K562 (cell line): ENCODE data around the gene GALM. TPM values are rescaled to one million over a fixed set of nuclear protein-coding genes. Genes with fewer than 3 reads are reported as not detected.

Experiments
- MNT ChIP-seq, 2 experiments: fragments of 450-650 bp; conservative IDR thresholded peaks; 2 replicates each; pipeline ENCODE4 v1.6.1; 2017; ENCODE audit warnings: mild to moderate bottlenecking in 2 of 2, moderate library complexity in 2 of 2
- TBL1XR1 ChIP-seq, 2 experiments: IDR thresholded peaks; 2 replicates each; pipeline ENCODE4 v1.6.1; 2012; ENCODE audit warnings: improper control_type of control experiment in 2 of 2, low read length in 2 of 2, mild to moderate bottlenecking in 1 of 2
- ZBTB11 ChIP-seq, 3 experiments: fragments of 200-800 bp in 1 of 3; fragments of 250-450 bp in 1 of 3; fragments of 450-650 bp in 1 of 3; sonication (Bioruptor Pico) in 1 of 3; sonication (Bioruptor generic) in 1 of 3; formaldehyde crosslinking in 1 of 3; IDR thresholded peaks; 2 replicates each; pipeline versions ENCODE4 v1.6.1 to v1.8.0; 2016 to 2022; ENCODE audit warnings: mild to moderate bottlenecking in 2 of 3, missing genetic modification characterization in 2 of 3, missing compliant biosample characterization in 1 of 3, moderate library complexity in 1 of 3
- ZZZ3 ChIP-seq: fragments of 450-650 bp; IDR thresholded peaks from 2 replicates; pipeline ENCODE4 v1.6.1; 2016; ENCODE audit warnings: antibody characterized with exemption, mild to moderate bottlenecking, moderate library complexity
- polyA plus RNA-seq, 8 experiments: library from polyadenylated mRNA; depleted of rRNA in 4 of 8; stranded (reverse) in 5 of 8; unstranded in 3 of 8; fragments of >200 nt; fragmentation: Nextera tagmentation in 2 of 8; fragmentation: Illumina TruSeq in 1 of 8; extraction: Ambion mirVana in 2 of 8; extraction: Trizol in 1 of 8; gene quantifications; 2 replicates each; pipeline versions ENCODE4 v1.2.1 to v1.2.3, GENCODE V29; 2011 to 2014; ENCODE audit warnings: inconsistent platforms in 1 of 8, missing spikeins in 1 of 8
- total RNA-seq, 7 experiments: library from RNA; depleted of rRNA in 6 of 7; stranded (reverse); fragments of >200 nt in 6 of 7; fragmentation: Illumina TruSeq in 2 of 7; extraction: Trizol in 2 of 7; gene quantifications; 2 replicates each; pipeline versions ENCODE4 v1.2.1 to v1.2.3, GENCODE V29; 2011 to 2021; ENCODE audit warnings: low replicate concordance in 1 of 7

GALM gene
- total and polyA plus RNA-seq, 9 of the 15 experiments (the other 6 are each of a cell fraction or from before 2014, with no cell fraction given) = 22.1 to 51.7 (median 27.9) TPM

GRCh38 chr2:38748943-38749804, 83.3 kb downstream of the GALM start (continued):
- TF ChIP-seq ZZZ3 (no peak), ZBTB11 (CRISPR knock-in tag; IDR thresholded peaks at IDR 0.05) (no peak), MNT (conservative IDR thresholded peaks at IDR 0.05) (no peak), TBL1XR1 (IDR thresholded peaks at IDR 0.05; ENCODE audit: low read length in 2 of 2) (peak in 1 of 2 experiments; percentile 34; a peak in 1 of 4 replicates)
